GM10266 (cell line): ENCODE measurements around the gene OBSL1.

Experiments used
- DNase-seq: peaks from one replicate; pipeline ENCODE4 v3.0.0; 2012; ENCODE audit errors: extremely low spot score
- CTCF ChIP-seq: IDR thresholded peaks from 2 replicates; pipeline ENCODE4 v1.5.1; 2012; ENCODE audit warnings: mild to moderate bottlenecking, low read depth; ENCODE audit not compliant: control insufficient read depth, insufficient read depth; ENCODE audit errors: missing control alignments

The OBSL1 gene

GRCh38 chr2:219554350-219554749 is 17.0 kb downstream of the OBSL1 start:
- DNase-seq = no peak
- no peak for TF ChIP-seq CTCF

GRCh38 chr2:219553463-219553963 is 17.8 kb downstream of the OBSL1 start:
- TF ChIP-seq CTCF = no peak
- DNase-seq = no peak

GRCh38 chr2:219553168-219553417 is 18.2 kb downstream of the OBSL1 start:
- no peak for TF ChIP-seq CTCF

GRCh38 chr2:219552382-219553167 is 18.8 kb downstream of the OBSL1 start:
- no peak for TF ChIP-seq CTCF
- peak; percentile 94 for DNase-seq

More at GRCh38 chr2:219553168-219553417, 18.2 kb downstream of the OBSL1 start:
- no peak for DNase-seq

- no peak for TF ChIP-seq CTCF
- no peak for DNase-seq
These were observed 19.6 kb downstream of the OBSL1 start for GRCh38 chr2:219551441-219552381.

- no peak for TF ChIP-seq CTCF
- DNase-seq = no peak
These were observed 21.7 kb downstream of the OBSL1 start for GRCh38 chr2:219549619-219550018.
